Measurements from ENCODE around the gene ZKSCAN3.
A peak's percentile ranks its signal among the peaks of the same experiment; 100 is the strongest.

ZKSCAN3 gene

DNA sequence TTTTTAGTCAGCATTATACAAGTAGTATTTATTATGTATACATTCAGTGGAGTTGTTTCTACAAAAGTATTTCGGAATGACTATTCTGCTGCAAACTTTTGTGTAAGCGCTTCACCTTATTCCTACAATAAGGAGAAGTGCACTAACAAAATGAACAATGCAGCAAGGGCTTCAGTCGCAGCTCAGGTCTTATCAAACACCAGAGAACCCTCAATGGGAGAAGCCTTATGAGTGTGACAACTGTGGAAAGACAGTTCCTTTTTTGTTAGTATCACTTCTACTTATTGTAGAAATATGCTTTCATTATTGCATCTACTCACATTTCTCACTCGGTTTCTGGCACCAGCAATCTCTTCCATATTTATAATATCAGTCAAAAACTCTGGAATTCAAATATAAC, 18.8 kb downstream of the ZKSCAN3 start:
- TF ChIP-seq, protein P1, sequence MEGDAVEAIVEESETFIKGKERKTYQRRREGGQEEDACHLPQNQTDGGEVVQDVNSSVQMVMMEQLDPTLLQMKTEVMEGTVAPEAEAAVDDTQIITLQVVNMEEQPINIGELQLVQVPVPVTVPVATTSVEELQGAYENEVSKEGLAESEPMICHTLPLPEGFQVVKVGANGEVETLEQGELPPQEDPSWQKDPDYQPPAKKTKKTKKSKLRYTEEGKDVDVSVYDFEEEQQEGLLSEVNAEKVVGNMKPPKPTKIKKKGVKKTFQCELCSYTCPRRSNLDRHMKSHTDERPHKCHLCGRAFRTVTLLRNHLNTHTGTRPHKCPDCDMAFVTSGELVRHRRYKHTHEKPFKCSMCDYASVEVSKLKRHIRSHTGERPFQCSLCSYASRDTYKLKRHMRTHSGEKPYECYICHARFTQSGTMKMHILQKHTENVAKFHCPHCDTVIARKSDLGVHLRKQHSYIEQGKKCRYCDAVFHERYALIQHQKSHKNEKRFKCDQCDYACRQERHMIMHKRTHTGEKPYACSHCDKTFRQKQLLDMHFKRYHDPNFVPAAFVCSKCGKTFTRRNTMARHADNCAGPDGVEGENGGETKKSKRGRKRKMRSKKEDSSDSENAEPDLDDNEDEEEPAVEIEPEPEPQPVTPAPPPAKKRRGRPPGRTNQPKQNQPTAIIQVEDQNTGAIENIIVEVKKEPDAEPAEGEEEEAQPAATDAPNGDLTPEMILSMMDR (IDR thresholded peaks at IDR 0.05; ENCODE audit: low read length, missing control alignments), result no peak
- DNase-seq (ENCODE audit: low read depth), result no peak
- no peak overlapping the region for H3K4me3 ChIP-seq (replicated peaks; ENCODE audit: low read depth, low read length)

DNA sequence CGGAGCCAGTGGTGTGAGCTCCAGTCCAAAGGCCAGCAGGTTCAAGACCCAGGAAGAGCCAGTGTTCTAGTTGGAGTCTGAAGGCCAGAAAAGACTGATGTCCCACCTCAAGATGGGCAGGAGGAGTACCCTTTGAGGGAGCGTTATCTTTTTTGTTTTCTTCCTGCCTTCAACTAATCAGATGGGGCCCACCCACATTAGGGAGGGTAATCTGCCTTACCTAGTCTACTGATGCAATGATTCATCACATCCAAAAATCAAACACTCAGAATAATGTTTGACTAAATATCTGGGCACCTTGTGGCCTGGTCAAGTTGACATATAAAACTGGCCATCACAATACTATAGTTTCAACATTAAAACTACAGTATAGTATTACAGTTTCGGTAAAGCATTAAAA, 19.7 kb downstream of the ZKSCAN3 start:
- TF ChIP-seq, protein P1 (IDR thresholded peaks at IDR 0.05; ENCODE audit: low read length, missing control alignments), result no peak
- H3K4me3 ChIP-seq (replicated peaks; ENCODE audit: low read depth, low read length), result no peak overlapping the region
- no peak for DNase-seq (ENCODE audit: low read depth)

DNA sequence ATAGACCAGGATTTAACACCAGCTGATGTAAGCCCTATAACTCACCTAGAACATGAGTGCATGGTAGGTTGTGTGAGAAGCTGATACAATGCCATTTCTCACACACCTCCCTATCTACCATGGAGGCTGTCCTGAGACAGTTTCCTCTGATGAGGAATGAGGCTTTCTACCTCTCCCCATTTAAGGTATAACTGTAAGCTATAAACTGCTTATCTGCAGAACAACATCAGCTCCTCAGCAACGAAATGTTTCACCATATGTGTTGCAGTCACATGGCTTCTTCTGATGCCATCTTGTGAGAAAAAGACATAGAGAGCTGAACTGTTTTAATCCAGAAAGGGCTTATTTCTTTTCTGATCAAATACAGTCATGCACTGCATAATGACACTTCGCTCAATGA, 20.7 kb downstream of the ZKSCAN3 start:
- TF ChIP-seq, protein P1 (IDR thresholded peaks at IDR 0.05; ENCODE audit: low read length, missing control alignments), result no peak
- DNase-seq (ENCODE audit: low read depth), result no peak
- no peak overlapping the region for H3K4me3 ChIP-seq (replicated peaks; ENCODE audit: low read depth, low read length)

DNA sequence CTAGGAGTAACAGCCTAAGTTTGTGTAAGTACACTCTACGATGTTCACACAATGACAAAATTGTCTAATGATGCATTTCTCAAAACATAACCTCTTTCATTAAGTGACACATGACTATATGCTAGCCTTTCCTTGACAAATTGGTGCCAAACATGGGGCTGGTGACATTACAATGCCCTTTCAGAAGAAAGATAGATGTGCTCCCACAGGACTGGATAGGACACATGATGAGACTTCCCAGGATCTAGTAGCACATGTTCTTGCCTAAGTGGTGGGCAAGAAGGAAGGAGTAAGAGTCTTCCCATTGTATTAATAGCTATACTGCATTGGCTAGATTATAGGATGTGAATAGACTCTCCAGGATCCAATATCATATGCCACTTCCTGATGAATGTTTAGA, 21.5 kb downstream of the ZKSCAN3 start:
- TF ChIP-seq, protein P1 (IDR thresholded peaks at IDR 0.05; ENCODE audit: low read length, missing control alignments), result no peak
- DNase-seq (ENCODE audit: low read depth), result no peak
- no peak overlapping the region for H3K4me3 ChIP-seq (replicated peaks; ENCODE audit: low read depth, low read length)

DNA sequence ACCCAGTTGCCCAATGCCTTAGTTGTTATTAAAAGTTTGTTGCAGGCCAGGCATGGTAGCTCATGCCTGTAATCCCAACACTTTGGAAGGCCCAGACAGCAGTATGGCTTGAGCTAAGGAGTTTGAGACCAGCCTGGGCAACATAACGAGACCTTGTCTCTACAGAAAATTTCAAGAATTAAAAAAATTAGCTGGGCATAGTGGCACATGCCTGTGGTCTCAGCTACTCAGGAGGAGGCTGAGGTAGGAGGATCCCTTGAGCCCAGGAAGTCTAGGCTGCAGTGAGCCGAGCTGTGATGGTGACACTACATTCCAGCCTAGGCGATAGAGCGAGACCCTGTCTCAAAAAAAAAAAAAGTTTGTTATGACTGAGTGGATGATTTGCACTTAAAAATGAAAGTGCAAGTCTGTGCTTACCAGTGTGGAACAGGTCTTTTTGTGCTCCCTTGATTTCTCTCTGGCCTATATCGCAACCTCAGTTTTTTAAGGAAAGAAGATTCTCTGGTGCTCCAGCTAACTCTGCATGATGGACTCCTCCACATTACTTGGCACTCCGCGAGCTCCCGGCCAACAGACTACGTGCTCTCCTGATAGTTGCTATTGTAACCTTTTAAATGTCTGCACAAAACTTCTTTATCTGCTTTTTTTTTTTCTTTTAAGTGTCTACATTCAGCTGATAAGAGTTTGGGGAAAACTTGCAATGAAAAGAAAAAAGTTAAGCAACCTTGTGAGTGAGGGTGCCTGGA, 22.1 kb downstream of the ZKSCAN3 start:
- H3K4me3 ChIP-seq (replicated peaks; ENCODE audit: low read depth, low read length), result no peak overlapping the region
- DNase-seq (ENCODE audit: low read depth), result peak; percentile 12
- TF ChIP-seq, protein P1 (IDR thresholded peaks at IDR 0.05; ENCODE audit: low read length, missing control alignments), result no peak

DNA sequence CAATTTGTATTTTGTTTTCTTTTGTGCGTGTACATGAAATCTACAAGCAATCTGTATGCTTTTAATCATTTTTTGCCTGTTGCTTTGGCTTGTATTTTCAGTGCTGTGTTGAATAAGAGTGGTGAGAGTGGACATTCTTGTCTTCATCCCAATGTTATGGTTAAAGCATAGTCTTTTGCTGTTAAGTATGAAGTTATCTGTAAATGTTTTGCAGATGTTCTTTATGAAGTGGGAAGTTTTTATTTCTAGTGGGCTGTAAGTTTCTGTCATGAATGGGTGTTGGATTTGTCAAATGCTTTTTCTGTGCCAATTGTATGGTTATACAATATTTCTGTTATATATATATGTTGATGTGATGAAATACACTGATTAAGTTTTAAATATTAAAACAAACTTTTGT, 24.2 kb downstream of the ZKSCAN3 start:
- no peak for DNase-seq (ENCODE audit: low read depth)
- H3K4me3 ChIP-seq (replicated peaks; ENCODE audit: low read depth, low read length), result no peak overlapping the region
- TF ChIP-seq, protein P1 (IDR thresholded peaks at IDR 0.05; ENCODE audit: low read length, missing control alignments), result no peak

DNA sequence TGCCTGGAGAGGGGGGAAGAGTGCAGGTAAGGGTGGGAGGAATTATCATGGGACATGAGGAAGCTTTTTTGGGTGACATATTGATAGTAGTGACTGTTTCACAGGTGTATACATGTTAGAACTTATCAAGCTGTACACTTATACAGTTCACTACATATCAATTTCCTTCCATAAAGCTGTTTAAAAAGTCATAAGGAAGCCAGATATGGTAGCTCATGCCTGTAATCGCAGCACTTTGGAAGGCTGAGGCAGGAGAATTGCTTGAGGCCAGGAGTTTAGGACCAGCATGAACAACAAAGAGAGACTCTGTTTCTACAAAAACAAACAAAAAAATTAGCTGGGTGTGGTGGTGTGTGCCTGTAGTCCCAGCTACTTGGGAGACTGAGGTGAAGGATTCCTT, 28.1 kb downstream of the ZKSCAN3 start:
- H3K4me3 ChIP-seq (replicated peaks; ENCODE audit: low read depth, low read length), result no peak overlapping the region
- TF ChIP-seq, protein P1 (IDR thresholded peaks at IDR 0.05; ENCODE audit: low read length, missing control alignments), result no peak
- no peak for DNase-seq (ENCODE audit: low read depth)
